Stimulated activated CD8-positive, alpha-beta memory T cell treated with anti-CD3 and anti-CD28 coated beads, Interleukin-7, amount 100 ng/mL, for 4 hours (primary cell): Measurements from ENCODE around the gene ERH.
"Not testable (repeated sequence)": the region's sequence is repeated elsewhere in the genome, so short reads cannot be mapped to it uniquely, and the experiment has no call there.

ENCODE experiments used
- DNase-seq, 2 donors: peaks; one replicate each; pipeline ENCODE4 v3.0.0-alpha.2; 2020; ENCODE audit warnings: low read depth in 2 of 2

The ERH gene

GRCh38 chr14:69398053-69398817, at the start of gene ERH, which contains the start of gene SLC39A9:
Gene ERH, minus strand, starts transcription at chr14:69398299. Its CDS starts 66 bp downstream, at chr14:69398233.
Gene SLC39A9, plus strand, starts transcription at chr14:69398692. Its CDS starts 678 bp downstream, at chr14:69399370.
- DNase-seq: peak; percentile 89 to 93

- no peak for DNase-seq
Measured at GRCh38 chr14:69443296-69443805, 45.3 kb upstream of the ERH start.

GRCh38 chr14:69441948-69442347, 43.8 kb upstream of the ERH start:
- no peak for DNase-seq

GRCh38 chr14:69439521-69440270, 41.6 kb upstream of the ERH start:
- DNase-seq: no peak

DNA sequence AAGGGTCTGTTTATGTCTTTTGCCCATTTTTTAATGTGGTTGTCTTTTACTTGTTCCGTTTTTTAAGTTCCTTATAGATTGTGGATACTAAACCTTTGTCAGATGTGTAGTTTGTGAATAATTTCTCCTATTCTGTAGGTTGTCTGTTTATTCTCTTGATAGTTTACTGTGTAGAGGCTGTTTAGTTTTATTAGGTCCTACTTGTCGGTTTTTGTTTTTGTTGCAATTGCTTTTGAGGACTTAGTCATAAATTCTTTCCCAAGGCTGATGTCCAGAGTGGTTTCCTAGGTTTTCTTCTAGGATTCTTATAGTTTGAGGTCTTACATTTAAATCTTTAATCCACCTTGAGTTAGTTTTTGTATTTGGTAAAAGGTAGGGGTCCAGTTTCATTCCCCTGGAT, 34.3 kb upstream of the ERH start:
- no peak for DNase-seq

- DNase-seq: no peak
Measured at GRCh38 chr14:69430306-69430939, 32.3 kb upstream of the ERH start.

GRCh38 chr14:69429643-69430042, 31.5 kb upstream of the ERH start:
- DNase-seq: no peak

- DNase-seq: no peak
Measured at GRCh38 chr14:69428289-69428998, 30.3 kb upstream of the ERH start.

DNA sequence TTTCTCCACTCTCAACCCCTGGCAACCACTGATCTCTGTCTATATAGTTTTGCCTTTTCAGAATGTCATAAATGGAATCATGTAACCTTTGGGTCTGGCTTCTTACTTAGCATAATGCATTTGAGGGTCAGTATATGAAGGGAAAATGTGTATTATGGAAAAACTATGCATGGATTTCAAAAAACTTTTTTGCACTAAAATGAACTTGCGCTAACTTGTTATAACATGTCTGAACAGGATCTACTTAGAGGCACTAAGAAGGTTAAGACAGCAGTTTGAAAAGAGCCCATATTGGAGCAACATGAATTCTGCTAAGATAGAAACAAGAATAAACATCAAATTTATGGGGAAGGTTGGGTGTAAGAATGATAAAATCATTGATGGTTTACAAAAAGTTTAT, 29.5 kb upstream of the ERH start:
- DNase-seq: no peak

GRCh38 chr14:69424149-69424923, 26.2 kb upstream of the ERH start:
- no peak for DNase-seq

DNA sequence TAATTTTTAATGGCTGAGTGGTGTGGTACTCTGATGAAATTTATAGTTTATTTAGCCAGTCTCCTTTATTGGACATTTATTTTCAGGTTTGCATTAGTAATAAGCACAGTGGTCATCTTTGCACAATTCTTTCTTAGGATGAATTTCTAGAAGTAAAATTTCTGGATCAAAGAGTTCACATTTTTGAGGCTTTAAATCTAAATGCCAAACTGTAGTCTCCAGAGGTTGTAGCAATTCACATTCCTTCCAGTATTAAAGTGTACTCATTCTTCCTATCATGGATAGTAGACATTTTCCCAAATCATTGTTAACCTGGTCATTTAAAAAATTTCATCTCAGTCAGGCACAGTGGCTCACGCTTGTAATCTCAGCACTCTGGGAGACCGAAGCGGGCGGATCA, 25.2 kb upstream of the ERH start:
- DNase-seq: no peak

- DNase-seq: not testable (repeated sequence)
Measured at GRCh38 chr14:69416087-69416486, 18.0 kb upstream of the ERH start.

- DNase-seq: no peak
Measured at GRCh38 chr14:69413483-69413882, 15.4 kb upstream of the ERH start.

- DNase-seq: no peak
Measured at GRCh38 chr14:69408331-69408960, 10.3 kb upstream of the ERH start.

DNA sequence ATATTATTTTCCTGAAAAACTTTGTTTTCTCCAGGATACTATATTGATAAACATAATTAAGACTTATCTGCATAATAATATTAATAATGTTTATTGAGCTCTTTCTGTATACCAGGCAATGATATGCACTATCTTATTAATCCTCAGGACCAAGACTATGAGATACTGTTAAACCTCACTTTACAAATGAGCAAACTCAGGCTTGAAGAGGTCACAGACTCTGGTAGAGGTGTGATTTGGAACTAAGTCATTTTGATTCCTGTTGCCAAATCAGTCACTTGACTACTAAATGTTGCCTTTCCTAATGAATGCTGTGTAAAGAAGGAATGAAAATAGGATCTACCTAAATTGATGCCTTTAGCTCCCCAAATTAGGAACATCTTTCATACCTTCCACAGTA, 7.7 kb upstream of the ERH start:
- DNase-seq: no peak

- DNase-seq: no peak
Measured at GRCh38 chr14:69404883-69405282, 6.8 kb upstream of the ERH start.

DNA sequence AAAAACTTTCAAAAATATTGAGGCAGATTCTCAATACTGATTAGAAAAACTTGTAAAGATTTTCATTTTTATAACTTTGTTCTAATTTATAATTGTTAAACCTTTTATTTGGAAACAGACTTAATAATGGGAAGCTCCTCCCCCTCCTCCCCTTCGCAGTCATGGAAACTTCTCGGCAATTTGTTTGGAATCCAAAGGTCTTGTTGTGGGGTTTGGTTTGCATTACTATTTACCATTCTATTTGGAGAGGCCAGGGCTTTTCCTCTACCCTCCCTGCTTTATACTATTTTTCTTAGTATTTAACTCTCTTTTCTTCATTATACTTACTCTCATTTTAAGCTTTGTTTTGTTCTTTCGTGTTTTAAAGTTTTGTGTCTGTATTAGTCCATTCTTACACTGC, 6.4 kb upstream of the ERH start:
- DNase-seq: no peak

GRCh38 chr14:69401841-69402240, 3.7 kb upstream of the ERH start:
- DNase-seq: no peak

DNA sequence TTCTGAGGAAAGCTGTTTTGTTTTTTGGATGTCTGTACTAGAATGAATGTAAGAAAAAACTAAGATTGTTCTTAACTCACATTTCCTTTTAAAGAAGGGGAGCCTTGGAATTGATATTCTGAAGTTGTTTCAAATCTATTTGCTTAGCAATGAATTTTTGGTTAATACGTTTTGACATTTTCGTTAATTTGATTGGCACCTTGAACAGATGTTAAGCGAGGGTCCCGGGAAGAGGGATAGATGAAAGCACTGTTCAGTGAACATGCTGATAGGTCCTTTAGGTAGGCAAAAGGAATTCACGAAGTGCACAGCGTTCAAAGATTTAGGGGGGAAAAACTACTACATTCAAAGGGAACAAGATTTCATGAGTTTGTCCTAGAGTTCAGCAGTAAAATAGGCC, 2.1 kb upstream of the ERH start:
- no peak for DNase-seq

DNA sequence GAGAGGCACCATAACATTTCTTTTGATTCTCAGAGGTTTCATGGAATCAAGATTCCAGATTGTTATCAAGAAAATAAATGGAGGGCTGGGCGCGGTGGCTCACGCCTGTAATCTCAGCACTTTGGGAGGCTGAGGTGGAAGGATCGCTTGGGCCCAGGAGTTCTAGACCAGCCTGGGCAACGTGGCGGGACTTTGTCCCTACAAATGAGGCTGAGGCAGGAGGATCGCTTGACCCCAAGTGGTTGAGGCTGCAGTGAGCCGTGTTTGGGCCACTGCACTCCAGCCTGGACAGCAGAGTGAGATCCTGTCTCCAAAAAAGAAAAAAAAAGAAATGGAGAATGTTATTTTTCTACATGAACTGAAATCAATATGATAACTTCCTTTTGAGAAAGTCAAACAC, 1.7 kb upstream of the ERH start:
- no peak for DNase-seq

- DNase-seq: peak in 1 of 2 donors; percentile 54
Measured at GRCh38 chr14:69398818-69399210, 715 bp upstream of the ERH start.
